BJ (cell line): Measurements from ENCODE around the gene CEP97. TPM values are rescaled to one million over a fixed set of nuclear protein-coding genes. Genes with fewer than 3 reads are reported as not detected.

Experiments used
- polyA plus RNA-seq: library from polyadenylated mRNA; depleted of rRNA; stranded (reverse); fragments of >200 nt; gene quantifications from 2 replicates; pipeline ENCODE4 v1.2.3, GENCODE V29; 2011; rRNA removed

The CEP97 gene
- polyA plus RNA-seq, 1 experiment, result 1.2 TPM

Other genes starting within 250 kb of the CEP97 start
- gene SENP7, start 211.4 kb upstream of the CEP97 start, polyA plus RNA-seq, result 4.2 and 9.3 TPM in 2 replicates
- gene TRMT10C, start 162.7 kb upstream of the CEP97 start, polyA plus RNA-seq, result 7.4 and 13.4 TPM in 2 replicates
- 25.9 and 56.3 TPM in 2 replicates for gene PCNP, start 150.4 kb upstream of the CEP97 start, polyA plus RNA-seq
- 4.5 and 9.2 TPM in 2 replicates for gene ZBTB11, start 47.5 kb upstream of the CEP97 start, polyA plus RNA-seq
- gene RPL24, start 37.9 kb upstream of the CEP97 start, polyA plus RNA-seq, result 1,257 and 2,029 TPM in 2 replicates
- gene NXPE3, start 54.6 kb downstream of the CEP97 start, polyA plus RNA-seq, result 30.3 and 31.2 TPM in 2 replicates
- 41.6 and 50.1 TPM in 2 replicates for gene NFKBIZ, start 124.9 kb downstream of the CEP97 start, polyA plus RNA-seq